K562 (cell line): Measurements from ENCODE around the gene ACTBL2. TPM values are rescaled to one million over a fixed set of nuclear protein-coding genes. Genes with fewer than 3 reads are reported as not detected.

Experiments
- CBX3 ChIP-seq, 2 experiments: IDR thresholded peaks; 1 replicate in 1 of 2; 2 replicates in 1 of 2; pipeline ENCODE4 v1.6.1; 2012; ENCODE audit warnings: inconsistent platforms in 2 of 2, low read length in 2 of 2, borderline replicate concordance in 1 of 2, control low read depth in 1 of 2
- GABPB1 ChIP-seq: sonication (generic); formaldehyde crosslinking; IDR thresholded peaks from 2 replicates; pipeline ENCODE4 v1.8.0; 2022; ENCODE audit warnings: mild to moderate bottlenecking, missing genetic modification reagents
- HMG20B ChIP-seq: fragments of 250-450 bp; sonication (Bioruptor Pico); IDR thresholded peaks from 2 replicates; pipeline ENCODE4 v1.5.0; 2021; ENCODE audit warnings: mild to moderate bottlenecking
- HMGXB4 ChIP-seq: sonication (generic); formaldehyde crosslinking; IDR thresholded peaks from 2 replicates; pipeline ENCODE4 v1.8.1; 2023; ENCODE audit warnings: mild to moderate bottlenecking, missing genetic modification reagents
- HOMEZ ChIP-seq: fragments of 250-450 bp; sonication (Bioruptor Pico); IDR thresholded peaks from 2 replicates; pipeline ENCODE4 v1.4.0; 2020; ENCODE audit warnings: mild to moderate bottlenecking, moderate library complexity
- MAFK ChIP-seq: IDR thresholded peaks from 2 replicates; pipeline ENCODE4 v1.6.1; 2011; ENCODE audit warnings: low read length, improper control_type of control experiment
- NFXL1 ChIP-seq: fragments of 450-650 bp; formaldehyde crosslinking; IDR thresholded peaks from 2 replicates; pipeline ENCODE4 v1.4.0; 2021; ENCODE audit warnings: mild to moderate bottlenecking
- RERE ChIP-seq: sonication (generic); formaldehyde crosslinking; IDR thresholded peaks from 2 replicates; pipeline ENCODE4 v1.8.0; 2023; ENCODE audit warnings: missing genetic modification reagents, mild to moderate bottlenecking, borderline replicate concordance
- SETDB1 ChIP-seq: IDR thresholded peaks from one replicate; pipeline ENCODE4 v1.6.1; 2012; ENCODE audit warnings: low read length, control low read depth, inconsistent platforms
- TBP ChIP-seq: optimal IDR thresholded peaks from 2 replicates; pipeline ENCODE3; 2011; ENCODE audit warnings: low read depth, low read length, improper control_type of control experiment
- TFAM ChIP-seq: fragments of 250-450 bp; sonication (Bioruptor Pico); conservative IDR thresholded peaks from 2 replicates; pipeline ENCODE4 v1.5.0; 2021; ENCODE audit warnings: mild to moderate bottlenecking, moderate library complexity
- ZBTB33 ChIP-seq: sonication (generic); formaldehyde crosslinking; IDR thresholded peaks from 2 replicates; pipeline ENCODE4 v1.8.1; 2023; ENCODE audit warnings: mild to moderate bottlenecking, missing genetic modification reagents
- ZC3H11A ChIP-seq: IDR thresholded peaks from 2 replicates; pipeline ENCODE4 v1.6.1; 2012; ENCODE audit warnings: low read depth, low read length, improper control_type of control experiment
- ZNF274 ChIP-seq: IDR thresholded peaks from 2 replicates; pipeline ENCODE4 v1.6.1; 2011; ENCODE audit warnings: low read depth, mild to moderate bottlenecking, low read length, moderate library complexity, borderline replicate concordance
- polyA plus RNA-seq, 8 experiments: library from polyadenylated mRNA; depleted of rRNA in 4 of 8; stranded (reverse) in 5 of 8; unstranded in 3 of 8; fragments of >200 nt; fragmentation: Nextera tagmentation in 2 of 8; fragmentation: Illumina TruSeq in 1 of 8; extraction: Ambion mirVana in 2 of 8; extraction: Trizol in 1 of 8; gene quantifications; 2 replicates each; pipeline versions ENCODE4 v1.2.1 to v1.2.3, GENCODE V29; 2011 to 2014; ENCODE audit warnings: inconsistent platforms in 1 of 8, missing spikeins in 1 of 8
- total RNA-seq, 7 experiments: library from RNA; depleted of rRNA in 6 of 7; stranded (reverse); fragments of >200 nt in 6 of 7; fragmentation: Illumina TruSeq in 2 of 7; extraction: Trizol in 2 of 7; gene quantifications; 2 replicates each; pipeline versions ENCODE4 v1.2.1 to v1.2.3, GENCODE V29; 2011 to 2021; ENCODE audit warnings: low replicate concordance in 1 of 7

ACTBL2 gene
- total and polyA plus RNA-seq, 9 of the 15 experiments (the other 6 are each of a cell fraction or from before 2014, with no cell fraction given) = not detected

- TF ChIP-seq RERE (CRISPR knock-in tag) (no peak), ZNF274 (no peak), HOMEZ (CRISPR knock-in tag) (no peak), TBP (no peak), SETDB1 (no peak), CBX3 (IDR thresholded peaks at IDR 0.05; ENCODE audit: borderline replicate concordance in 1 of 2, low read length in 2 of 2) (no peak), MAFK (peak; percentile 46; the same call in 1 of the 2 replicates), ZBTB33 (CRISPR knock-in tag) (no peak), TFAM (no peak), HMG20B (CRISPR knock-in tag) (no peak), NFXL1 (CRISPR knock-in tag) (no peak), GABPB1 (CRISPR knock-in tag) (no peak), HMGXB4 (no peak), ZC3H11A (no peak)
Measured at GRCh38 chr5:57491369-57491965, 8.9 kb upstream of the ACTBL2 start (continued).
